Esophagus squamous epithelium (tissue), 5 donors: ENCODE measurements around the gene ACSL1. TPM values are rescaled to one million over a fixed set of nuclear protein-coding genes. Genes with fewer than 3 reads are reported as not detected.
A peak's percentile ranks its signal among the peaks of the same experiment; 100 is the strongest.

Experiments used
- DNase-seq: peaks from one replicate; lab custom pipeline; 2025; lab: John Stamatoyannopoulos, UW
- H3K27ac ChIP-seq, 4 donors: fragments of 200-600 bp; sonication (generic); one replicate each; pipeline ENCODE4 v1.5.1; 2016 to 2019; ENCODE audit warnings: mild to moderate bottlenecking in 1 of 4
- H3K27me3 ChIP-seq, 4 donors: fragments of 200-600 bp; sonication (generic); 1 replicate in 3 of 4; 2 replicates in 1 of 4; pipeline versions ENCODE4 v1.5.1 to v1.6.0; 2017 to 2021; ENCODE audit warnings: antibody characterized with exemption in 1 of 4
- H3K36me3 ChIP-seq, 3 donors: fragments of 200-600 bp; sonication (generic); one replicate each; pipeline ENCODE4 v1.5.1; 2016 to 2019
- H3K4me1 ChIP-seq, 3 donors: fragments of 200-600 bp; sonication (generic); one replicate each; pipeline ENCODE4 v1.5.1; 2017 to 2019
- H3K4me3 ChIP-seq, 4 donors: fragments of 200-600 bp; sonication (generic); 1 replicate in 3 of 4; 2 replicates in 1 of 4; pipeline ENCODE4 v1.5.1; 2016 to 2019; ENCODE audit warnings: mild to moderate bottlenecking in 2 of 4, moderate library complexity in 1 of 4
- H3K9me3 ChIP-seq, 3 donors: fragments of 200-600 bp; sonication (generic); one replicate each; pipeline ENCODE4 v1.5.1; 2016 to 2019
- CTCF ChIP-seq, 6 experiments: fragments of 450-650 bp in 4 of 6; fragments of 200-600 bp in 2 of 6; sonication (generic) in 2 of 6; IDR thresholded peaks; one replicate each; pipeline ENCODE4 v1.5.1; 2016 to 2019; ENCODE audit warnings: antibody characterized with exemption in 6 of 6, mild to moderate bottlenecking in 4 of 6, moderate library complexity in 4 of 6
- POLR2A ChIP-seq, 4 donors: fragments of 450-650 bp; IDR thresholded peaks; one replicate each; pipeline ENCODE4 v1.6.1; 2017; ENCODE audit warnings: antibody characterized with exemption in 4 of 4, mild to moderate bottlenecking in 4 of 4, moderate library complexity in 3 of 4
- WGBS, 2 donors: methylation state at CpG; one replicate each; pipeline ENCODE4 v1.1.5; 2018; 5-methylcytosine and 5-hydroxymethylcytosine counted together
- intact Hi-C: fragments of 100-400 bp; cut with DNase I; formaldehyde crosslinking; loops from one replicate; pipeline ENCODE4 v1.15.0; 2022
- total RNA-seq, 4 donors: library from RNA; depleted of rRNA; stranded (reverse); fragments of >200 nt; gene quantifications; one replicate each; pipeline ENCODE4 v1.1.0, GENCODE V29; 2016
- donor health status: DM: yes; HTN: yes; CAD: no.

ACSL1 gene
- total RNA-seq, 4 donors from 2014 or later = 59.7 to 101 (median 73.8) TPM

- intact Hi-C loops = no loop called here
- Histone ChIP-seq H3K4me3 (no peak overlapping the region), H3K27ac (peak overlapping the region in 3 of 4 donors; percentile 14 to 42 (median 40)), H3K9me3 (no peaks in the 10 kb centered on the region), H3K36me3 (peaks cover 0 to 24% (median 0%) of the 10 kb centered on the region in 3 donors), H3K4me1 (peaks cover 3 to 55% (median 11%) of the 10 kb centered on the region in 3 donors), H3K27me3 (no peaks in the 10 kb centered on the region)
- no peak for DNase-seq
- 53 to 56% methylated on average over 2 of the region's 2 CpGs for WGBS, 2 donors
- TF ChIP-seq CTCF (IDR thresholded peaks at IDR 0.05) (no peak), POLR2A (IDR thresholded peaks at IDR 0.05) (no peak)
Observed at GRCh38 chr4:184728858-184729257, 96.9 kb downstream of the ACSL1 start.

- intact Hi-C loops = no loop called here
- WGBS, 2 donors = 93 to 96% methylated on average over 3 of the region's 3 CpGs
- no peak for DNase-seq
- no peak overlapping the region for H3K4me3 ChIP-seq
- peaks cover 0 to 41% (median 2%) of the 10 kb centered on the region in 3 donors for H3K4me1 ChIP-seq
- no peaks in the 10 kb centered on the region for H3K27me3 ChIP-seq
- no peak overlapping the region for H3K27ac ChIP-seq
- TF ChIP-seq POLR2A (IDR thresholded peaks at IDR 0.05) (no peak), CTCF (IDR thresholded peaks at IDR 0.05) (no peak)
- peaks cover 0 to 25% (median 0%) of the 10 kb centered on the region in 3 donors for H3K36me3 ChIP-seq
- H3K9me3 ChIP-seq = no peaks in the 10 kb centered on the region
Observed at GRCh38 chr4:184727430-184727829, 98.3 kb downstream of the ACSL1 start.

- Histone ChIP-seq H3K36me3 (peaks cover 0 to 47% (median 0%) of the 10 kb centered on the region in 3 donors), H3K27me3 (no peaks in the 10 kb centered on the region), H3K4me3 (no peak overlapping the region), H3K4me1 (no peaks in the 10 kb centered on the region), H3K9me3 (no peaks in the 10 kb centered on the region), H3K27ac (no peak overlapping the region)
- no peak for DNase-seq
- TF ChIP-seq POLR2A (IDR thresholded peaks at IDR 0.05) = no peak
- TF ChIP-seq CTCF (IDR thresholded peaks at IDR 0.05) = peak in 1 of 6 experiments; percentile 43
- intact Hi-C loops = no loop called here
- 65 to 67% methylated on average over 1 of the region's 1 CpG for whole genome bisulfite sequencing, 2 donors
Observed at GRCh38 chr4:184722798-184723197, 103.0 kb downstream of the ACSL1 start.

- Histone ChIP-seq H3K27me3 (no peaks in the 10 kb centered on the region), H3K4me1 (no peaks in the 10 kb centered on the region), H3K9me3 (no peaks in the 10 kb centered on the region), H3K36me3 (peaks cover 0 to 43% (median 0%) of the 10 kb centered on the region in 3 donors), H3K27ac (no peak overlapping the region), H3K4me3 (no peak overlapping the region)
- TF ChIP-seq POLR2A (IDR thresholded peaks at IDR 0.05) (no peak), CTCF (IDR thresholded peaks at IDR 0.05) (no peak)
- no peak for DNase-seq
- intact Hi-C loops = no loop called here
Observed at GRCh38 chr4:184721254-184721653, 104.5 kb downstream of the ACSL1 start.

GRCh38 chr4:184719407-184719806 lies 106.4 kb downstream of the ACSL1 start:
- 100% methylated on average over 1 to 2 of the region's 3 CpGs for WGBS, 2 donors
- Histone ChIP-seq H3K27ac (no peak overlapping the region), H3K36me3 (peaks cover 0 to 51% (median 0%) of the 10 kb centered on the region in 3 donors), H3K4me3 (no peak overlapping the region), H3K4me1 (no peaks in the 10 kb centered on the region), H3K27me3 (no peaks in the 10 kb centered on the region), H3K9me3 (no peaks in the 10 kb centered on the region)
- no peak for DNase-seq
- intact Hi-C loops = no loop called here
- no peak for TF ChIP-seq POLR2A (IDR thresholded peaks at IDR 0.05)
- TF ChIP-seq CTCF (IDR thresholded peaks at IDR 0.05) = no peak
